AG04450 (cell line): Measurements from ENCODE around the gene CACNA1C. TPM values are rescaled to one million over a fixed set of nuclear protein-coding genes. Genes with fewer than 3 reads are reported as not detected.

Experiments
- CTCF ChIA-PET: fragments of 300-600, 350-600 bp; formaldehyde crosslinking; extraction: SDS; loops from one replicate; lab custom pipeline; 2022; ENCODE audit warnings: antibody characterized with exemption, inconsistent platforms; lab: Charles Lee
- POLR2A ChIA-PET: fragments of 350-600 bp; formaldehyde crosslinking; extraction: SDS; loops from one replicate; lab custom pipeline; 2021; ENCODE audit warnings: antibody characterized with exemption, inconsistent platforms; lab: Yijun Ruan, JAX
- DNase-seq: peaks from one replicate; pipeline ENCODE4 v3.0.0-alpha.2; 2011; ENCODE audit warnings: low read depth, low spot score
- H3K27ac ChIP-seq: one replicate; pipeline ENCODE4 v1.5.1; 2012; ENCODE audit warnings: low read depth, low read length, control low read depth
- H3K27me3 ChIP-seq: one replicate; pipeline ENCODE4 v1.6.0; 2012; ENCODE audit warnings: low read length; ENCODE audit not compliant: control insufficient read depth, insufficient read depth
- H3K4me3 ChIP-seq: 2 replicates; pipeline ENCODE4 v1.5.1; 2011; ENCODE audit warnings: mild to moderate bottlenecking, low read depth, low read length, control low read depth
- H3K9me3 ChIP-seq: 2 replicates; pipeline ENCODE4 v1.5.1; 2012; ENCODE audit warnings: low read length; ENCODE audit not compliant: control insufficient read depth, insufficient read depth
- polyA plus RNA-seq: library from polyadenylated mRNA; depleted of rRNA; stranded (reverse); fragments of >200 nt; gene quantifications from 2 replicates; pipeline ENCODE4 v1.2.3, GENCODE V29; 2011
- TF ChIP-seq, protein P1 (sequence below): IDR thresholded peaks from 2 replicates; pipeline ENCODE4 v1.5.1; 2011; ENCODE audit warnings: low read depth, low read length, control low read depth, inconsistent platforms

CACNA1C gene
- polyA plus RNA-seq, 1 experiment, result 5.9 TPM

DNA sequence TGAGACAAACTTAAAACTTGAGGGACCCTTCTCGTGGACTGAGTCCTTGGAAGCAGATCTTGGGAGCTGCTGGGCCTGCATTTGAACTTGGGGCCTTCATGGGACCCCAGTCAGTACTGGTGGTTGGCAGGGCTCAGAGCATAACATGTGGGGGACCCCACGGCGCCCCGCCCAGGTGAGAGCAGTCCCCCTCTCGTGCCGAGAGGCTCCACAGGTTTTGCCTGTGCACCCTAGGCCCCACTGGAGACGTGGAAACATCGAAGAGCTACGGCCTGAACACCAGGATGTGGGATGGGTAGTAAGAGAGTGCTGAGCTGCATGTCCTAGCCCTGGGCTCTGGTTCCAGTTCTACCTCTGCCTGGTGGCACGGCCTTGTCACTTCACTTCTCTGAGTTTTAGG, 84.1 kb downstream of the CACNA1C start:
- no peaks in the 10 kb centered on the region for H3K27me3 ChIP-seq
- ChIA-PET CTCF (no interaction called here), POLR2A (no interaction called here)

DNA sequence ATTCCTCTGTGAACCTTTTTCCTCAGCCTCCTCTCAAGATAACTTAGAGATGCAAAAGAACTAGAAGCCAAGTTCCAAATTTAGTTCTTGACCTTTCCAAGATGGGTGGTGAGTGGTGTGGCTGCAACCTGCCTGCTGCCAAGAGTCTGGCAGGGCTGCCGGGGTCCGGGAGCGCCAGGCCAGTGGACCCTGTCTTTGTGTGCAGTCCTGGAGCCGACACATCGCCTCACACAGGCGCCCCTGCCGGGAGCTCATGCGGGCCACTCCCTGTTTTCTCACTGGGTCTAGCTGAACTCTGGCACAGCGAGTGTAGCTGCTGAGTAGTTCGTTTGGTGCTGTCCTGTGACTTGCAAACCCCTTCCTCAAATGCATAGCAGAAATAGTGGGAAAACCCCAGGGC, 84.9 kb downstream of the CACNA1C start:
- ChIA-PET CTCF (no interaction called here), POLR2A (no interaction called here)
- no peak overlapping the region for H3K27ac ChIP-seq
- no peak overlapping the region for H3K4me3 ChIP-seq
- DNase-seq, result no peak
- no peaks in the 10 kb centered on the region for H3K27me3 ChIP-seq
- H3K9me3 ChIP-seq, result no peaks in the 10 kb centered on the region
- TF ChIP-seq, protein P1, sequence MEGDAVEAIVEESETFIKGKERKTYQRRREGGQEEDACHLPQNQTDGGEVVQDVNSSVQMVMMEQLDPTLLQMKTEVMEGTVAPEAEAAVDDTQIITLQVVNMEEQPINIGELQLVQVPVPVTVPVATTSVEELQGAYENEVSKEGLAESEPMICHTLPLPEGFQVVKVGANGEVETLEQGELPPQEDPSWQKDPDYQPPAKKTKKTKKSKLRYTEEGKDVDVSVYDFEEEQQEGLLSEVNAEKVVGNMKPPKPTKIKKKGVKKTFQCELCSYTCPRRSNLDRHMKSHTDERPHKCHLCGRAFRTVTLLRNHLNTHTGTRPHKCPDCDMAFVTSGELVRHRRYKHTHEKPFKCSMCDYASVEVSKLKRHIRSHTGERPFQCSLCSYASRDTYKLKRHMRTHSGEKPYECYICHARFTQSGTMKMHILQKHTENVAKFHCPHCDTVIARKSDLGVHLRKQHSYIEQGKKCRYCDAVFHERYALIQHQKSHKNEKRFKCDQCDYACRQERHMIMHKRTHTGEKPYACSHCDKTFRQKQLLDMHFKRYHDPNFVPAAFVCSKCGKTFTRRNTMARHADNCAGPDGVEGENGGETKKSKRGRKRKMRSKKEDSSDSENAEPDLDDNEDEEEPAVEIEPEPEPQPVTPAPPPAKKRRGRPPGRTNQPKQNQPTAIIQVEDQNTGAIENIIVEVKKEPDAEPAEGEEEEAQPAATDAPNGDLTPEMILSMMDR, result no peak

More for the DNA sequence above, 84.1 kb downstream of the CACNA1C start:
- Histone ChIP-seq H3K4me3 (no peak overlapping the region), H3K9me3 (no peaks in the 10 kb centered on the region), H3K27ac (peak overlapping the region; percentile 2)
- TF ChIP-seq, protein P1, result no peak
- no peak for DNase-seq

DNA sequence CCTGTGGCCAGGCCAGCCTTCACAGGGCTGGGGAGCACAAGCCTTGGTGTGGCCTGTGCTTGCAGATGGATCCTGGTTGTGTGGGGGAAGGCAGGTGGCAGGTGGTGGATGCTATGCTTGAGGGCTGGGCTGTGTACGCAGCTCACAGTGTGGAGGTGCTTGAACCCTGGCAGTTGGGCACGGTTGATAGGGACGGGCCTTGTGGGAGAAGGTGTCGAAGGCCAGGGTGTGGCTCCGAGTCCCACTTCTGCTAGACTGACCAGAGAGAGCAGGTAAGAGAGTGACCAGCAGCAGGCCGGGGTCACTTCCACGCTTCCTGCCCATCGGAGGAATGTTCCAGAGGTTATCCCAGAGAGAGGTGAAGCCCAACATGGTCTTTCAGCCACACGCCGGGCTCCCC, 85.5 kb downstream of the CACNA1C start:
- no peaks in the 10 kb centered on the region for H3K27me3 ChIP-seq
- H3K9me3 ChIP-seq, result no peaks in the 10 kb centered on the region
- DNase-seq, result no peak
- H3K27ac ChIP-seq, result no peak overlapping the region
- CTCF ChIA-PET, result no interaction called here
- H3K4me3 ChIP-seq, result no peak overlapping the region
- POLR2A ChIA-PET, result no interaction called here
- TF ChIP-seq, protein P1, result no peak

DNA sequence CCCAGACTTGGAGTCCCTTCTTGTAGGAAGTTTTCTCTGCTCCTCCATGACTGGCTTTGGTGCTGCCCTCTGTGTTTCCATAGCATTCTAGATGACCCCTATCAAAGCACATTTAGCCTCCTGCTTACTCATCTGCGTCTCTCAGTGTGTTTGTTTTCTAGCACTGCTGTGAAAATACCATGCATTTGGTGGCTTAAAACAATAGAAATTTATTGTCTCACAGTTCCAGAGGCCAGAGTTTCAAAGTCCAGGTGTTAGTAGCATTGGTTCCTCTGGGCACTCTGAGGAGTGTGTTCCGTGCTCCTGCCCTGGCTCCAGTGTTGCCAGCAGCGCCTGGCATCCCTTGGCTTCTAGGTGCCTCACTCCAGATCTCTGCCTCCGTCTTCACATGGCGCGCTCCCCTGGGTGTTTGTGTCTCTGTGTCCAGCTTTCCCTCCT, 86.1 kb downstream of the CACNA1C start:
- Histone ChIP-seq H3K27me3 (no peaks in the 10 kb centered on the region), H3K9me3 (no peaks in the 10 kb centered on the region), H3K4me3 (no peak overlapping the region), H3K27ac (no peak overlapping the region)
- CTCF ChIA-PET, result no interaction called here
- POLR2A ChIA-PET, result no interaction called here
- DNase-seq, result no peak
- TF ChIP-seq, protein P1, result no peak

DNA sequence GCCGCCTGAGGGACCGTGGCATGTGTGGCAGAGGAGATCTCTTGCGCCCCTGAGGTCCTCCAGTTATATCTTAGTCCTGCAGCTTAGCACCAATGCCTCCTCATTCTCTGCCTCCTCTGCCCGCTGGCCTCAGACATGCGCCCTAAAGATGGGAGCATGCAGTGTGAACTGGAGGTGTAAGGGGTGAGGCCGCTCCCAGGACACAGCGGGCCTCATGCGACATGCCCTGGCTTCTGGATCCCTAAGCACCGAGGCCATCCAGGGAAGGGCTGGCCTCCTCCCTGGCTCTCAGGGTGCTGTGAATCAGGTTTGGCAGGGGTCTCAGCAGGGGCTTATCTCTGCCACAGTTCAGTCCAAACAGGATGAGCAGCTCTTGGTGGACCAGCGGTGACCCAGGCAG, 86.9 kb downstream of the CACNA1C start:
- no peaks in the 10 kb centered on the region for H3K9me3 ChIP-seq

More for the DNA sequence above, 86.9 kb downstream of the CACNA1C start:
- CTCF ChIA-PET, result no interaction called here
- Histone ChIP-seq H3K27me3 (no peaks in the 10 kb centered on the region), H3K27ac (no peak overlapping the region), H3K4me3 (no peak overlapping the region)
- POLR2A ChIA-PET, result no interaction called here
- DNase-seq, result no peak
- TF ChIP-seq, protein P1, result no peak
